Brain microvascular endothelial cell (primary cell): ENCODE results near the gene PAK4.

Experiments
- DNase-seq: peaks from one replicate; pipeline ENCODE4 v3.0.0-alpha.2; 2020
- H3K27ac ChIP-seq: fragments of 250-450 bp; sonication (Bioruptor Pico); 2 replicates; pipeline ENCODE4 v1.5.1; 2020; ENCODE audit warnings: mild to moderate bottlenecking, moderate library complexity
- H3K27me3 ChIP-seq: fragments of 250-450 bp; sonication (Bioruptor Pico); replicated peaks from 2 replicates; pipeline ENCODE4 v1.5.1; 2020; ENCODE audit warnings: mild to moderate bottlenecking
- H3K36me3 ChIP-seq: fragments of 250-450 bp; sonication (Bioruptor Pico); replicated peaks from 2 replicates; pipeline ENCODE4 v1.5.1; 2020; ENCODE audit warnings: mild to moderate bottlenecking
- H3K4me3 ChIP-seq: 2 replicates; pipeline ENCODE4 v1.5.1; 2011; ENCODE audit warnings: low read depth, mild to moderate bottlenecking, control low read depth, low read length, moderate library complexity
- CTCF ChIP-seq: IDR thresholded peaks from 2 replicates; pipeline ENCODE4 v1.5.1; 2011; ENCODE audit warnings: low read depth, mild to moderate bottlenecking, moderate library complexity, low read length, control low read depth, inconsistent platforms; ENCODE audit errors: missing control alignments
- in situ Hi-C: cut with HindIII; loops from 2 replicates; pipeline ENCODE4 v1.10.0; 2017; ENCODE audit warnings: low sequenced_read_pairs, low pct_ligation_motif_present

The PAK4 gene

DNA sequence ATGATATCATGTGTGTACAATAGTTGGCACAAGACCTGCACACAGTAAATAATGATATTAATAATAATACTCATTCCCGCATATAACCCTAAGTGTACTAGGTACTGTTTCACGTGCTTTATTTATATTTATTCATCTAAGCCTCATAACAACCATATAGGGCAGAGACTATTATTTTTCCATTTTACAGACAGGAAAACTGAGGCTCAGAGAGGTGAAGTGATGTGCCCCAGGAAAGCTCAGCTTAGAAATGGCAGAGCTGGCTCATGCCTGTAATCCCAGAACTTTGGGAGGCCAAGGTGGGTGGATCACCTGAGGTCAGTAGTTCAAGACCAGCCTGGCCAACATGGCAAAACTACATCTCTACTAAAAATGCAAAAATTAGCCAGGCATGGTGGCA lies 27.9 kb upstream of the PAK4 start:
- Histone ChIP-seq H3K27me3 (peaks cover 11% of the 10 kb centered on the region), H3K36me3 (no peaks in the 10 kb centered on the region), H3K4me3 (no peak overlapping the region), H3K27ac (no peak overlapping the region)
- DNase-seq, result no peak
- no peak for TF ChIP-seq CTCF
- in situ Hi-C loops, result no loop called here

GRCh38 chr19:39098365-39099269 lies 27.0 kb upstream of the PAK4 start:
- no peaks in the 10 kb centered on the region for H3K36me3 ChIP-seq
- DNase-seq, result no peak
- in situ Hi-C loops, result no loop called here
- H3K27ac ChIP-seq, result no peak overlapping the region
- no peak for TF ChIP-seq CTCF
- peaks cover 11% of the 10 kb centered on the region for H3K27me3 ChIP-seq
- H3K4me3 ChIP-seq, result no peak overlapping the region

DNA sequence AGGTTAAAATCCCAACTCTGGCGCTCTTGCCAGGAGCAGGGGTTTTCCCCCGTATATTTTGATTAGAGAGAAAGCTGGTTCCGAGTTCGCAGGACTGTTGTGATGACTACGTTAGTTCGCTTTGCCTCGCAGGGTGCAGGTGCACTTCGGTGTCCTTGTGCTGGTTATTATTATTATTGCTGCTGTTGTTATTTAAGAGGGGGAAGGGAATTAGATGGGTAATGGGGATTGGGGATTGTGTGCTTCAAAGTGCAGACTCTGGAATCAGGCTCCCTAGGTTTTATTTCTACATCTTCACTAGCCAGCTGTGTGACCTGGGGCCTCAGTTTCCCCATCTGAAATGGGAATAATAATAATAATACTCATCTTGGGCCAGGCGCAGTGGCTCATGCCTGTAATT lies 26.2 kb upstream of the PAK4 start:
- Histone ChIP-seq H3K27me3 (peaks cover 11% of the 10 kb centered on the region), H3K36me3 (no peaks in the 10 kb centered on the region), H3K4me3 (no peak overlapping the region), H3K27ac (no peak overlapping the region)
- TF ChIP-seq CTCF, result no peak
- no peak for DNase-seq
- in situ Hi-C loops, result no loop called here

- Histone ChIP-seq H3K27ac (no peak overlapping the region), H3K36me3 (no peaks in the 10 kb centered on the region), H3K27me3 (peaks cover 7% of the 10 kb centered on the region), H3K4me3 (no peak overlapping the region)
- in situ Hi-C loops, result loop anchor here (25.0 kb wide), 1 partner anchor 237 kb away; the partner anchor contains the start of genes GMFG and SAMD4B
- no peak for DNase-seq
- no peak for TF ChIP-seq CTCF
Measured at GRCh38 chr19:39100500-39101166, 25.0 kb upstream of the PAK4 start.

- no peaks in the 10 kb centered on the region for H3K36me3 ChIP-seq
- no peak overlapping the region for H3K27ac ChIP-seq
- no peak for TF ChIP-seq CTCF
- peaks cover 4% of the 10 kb centered on the region for H3K27me3 ChIP-seq
- H3K4me3 ChIP-seq, result no peak overlapping the region
- in situ Hi-C loops, result loop anchor here (25.0 kb wide), 1 partner anchor 234 kb away; the partner anchor contains the start of genes GMFG and SAMD4B
- no peak for DNase-seq
Measured at GRCh38 chr19:39103151-39103550, 22.4 kb upstream of the PAK4 start.
